H9 (cell line): ENCODE data around the gene ULK4. TPM values are rescaled to one million over a fixed set of nuclear protein-coding genes. Genes with fewer than 3 reads are reported as not detected.

Experiments used
- DNase-seq: peaks from one replicate; pipeline ENCODE4 v3.0.0-alpha.2; 2017
- H2AFZ ChIP-seq: one replicate; pipeline ENCODE4 v1.6.1; 2013; ENCODE audit warnings: mild to moderate bottlenecking, low read length, control low read depth, moderate library complexity
- H2AK5ac ChIP-seq: 2 replicates; pipeline ENCODE4 v1.6.1; 2013; ENCODE audit warnings: low read length, control low read depth, mixed read lengths; ENCODE audit not compliant: insufficient read length
- H2BK120ac ChIP-seq: one replicate; pipeline ENCODE4 v1.6.1; 2013; ENCODE audit warnings: low read depth, mild to moderate bottlenecking, low read length, control low read depth, inconsistent platforms; ENCODE audit not compliant: poor library complexity, severe bottlenecking
- H2BK12ac ChIP-seq: 2 replicates; pipeline ENCODE4 v1.6.1; 2013; ENCODE audit warnings: low read length, control low read depth, mixed read lengths, low read depth; ENCODE audit not compliant: insufficient read length
- H2BK15ac ChIP-seq: 2 replicates; pipeline ENCODE4 v1.6.1; 2013; ENCODE audit warnings: low read depth, low read length, control low read depth
- H2BK20ac ChIP-seq: one replicate; pipeline ENCODE4 v1.6.1; 2013; ENCODE audit warnings: low read depth, mild to moderate bottlenecking, low read length, control low read depth, inconsistent platforms; ENCODE audit not compliant: poor library complexity, severe bottlenecking
- H2BK5ac ChIP-seq: 2 replicates; pipeline ENCODE4 v1.6.1; 2013; ENCODE audit warnings: low read length, control low read depth, mixed read lengths; ENCODE audit not compliant: insufficient read length
- H3K14ac ChIP-seq: 2 replicates; pipeline ENCODE4 v1.6.1; 2013; ENCODE audit warnings: low read length, control low read depth; ENCODE audit not compliant: insufficient read depth
- H3K18ac ChIP-seq: 2 replicates; pipeline ENCODE4 v1.6.1; 2013; ENCODE audit warnings: low read depth, mild to moderate bottlenecking, mixed read lengths, low read length, control low read depth; ENCODE audit not compliant: insufficient read length
- H3K23ac ChIP-seq: 2 replicates; pipeline ENCODE4 v1.6.1; 2013; ENCODE audit warnings: low read length, control low read depth, mixed read lengths, low read depth; ENCODE audit not compliant: insufficient read length
- H3K23me2 ChIP-seq: 2 replicates; pipeline ENCODE4 v1.6.1; 2013; ENCODE audit warnings: low read depth, mild to moderate bottlenecking, mixed read lengths, low read length, control low read depth; ENCODE audit not compliant: insufficient read length, poor library complexity, severe bottlenecking
- H3K27ac ChIP-seq: 2 replicates; pipeline ENCODE4 v1.5.1; 2013; ENCODE audit warnings: low read length, control low read depth, mixed read lengths, low read depth; ENCODE audit not compliant: insufficient read length
- H3K27me3 ChIP-seq: 2 replicates; pipeline ENCODE4 v1.6.1; 2013; ENCODE audit warnings: low read length, control low read depth, inconsistent platforms; ENCODE audit not compliant: insufficient read depth
- H3K4ac ChIP-seq: 2 replicates; pipeline ENCODE4 v1.6.1; 2013; ENCODE audit warnings: low read depth, mild to moderate bottlenecking, control low read depth, inconsistent platforms, low read length, moderate library complexity
- H3K4me1 ChIP-seq: 2 replicates; pipeline ENCODE4 v1.6.1; 2013; ENCODE audit warnings: low read length, control low read depth, inconsistent platforms; ENCODE audit not compliant: insufficient read depth
- H3K4me2 ChIP-seq: 2 replicates; pipeline ENCODE4 v1.6.1; 2013; ENCODE audit warnings: low read length, control low read depth, mixed read lengths; ENCODE audit not compliant: insufficient read length, insufficient read depth
- H3K56ac ChIP-seq: 2 replicates; pipeline ENCODE4 v1.6.1; 2013; ENCODE audit warnings: low read depth, mild to moderate bottlenecking, mixed read lengths, low read length, control low read depth; ENCODE audit not compliant: insufficient read length
- H3K79me1 ChIP-seq: 2 replicates; pipeline ENCODE4 v1.6.1; 2013; ENCODE audit warnings: low read depth, mild to moderate bottlenecking, moderate library complexity, low read length, control low read depth, inconsistent platforms; ENCODE audit not compliant: insufficient read depth, poor library complexity, severe bottlenecking
- H3K79me2 ChIP-seq: 2 replicates; pipeline ENCODE4 v1.6.1; 2013; ENCODE audit warnings: low read length, control low read depth, inconsistent platforms; ENCODE audit not compliant: insufficient read depth
- H3K9ac ChIP-seq: 2 replicates; pipeline ENCODE4 v1.6.1; 2013; ENCODE audit warnings: low read length, control low read depth, mixed read lengths; ENCODE audit not compliant: insufficient read length; ENCODE audit errors: extremely low read depth
- H3K9me3 ChIP-seq: one replicate; pipeline ENCODE4 v1.6.1; 2013; ENCODE audit warnings: low read depth, low read length, inconsistent platforms; ENCODE audit not compliant: control insufficient read depth
- H3T11ph ChIP-seq: one replicate; pipeline ENCODE4 v1.6.1; 2013; ENCODE audit warnings: mild to moderate bottlenecking, low read length, control low read depth, inconsistent platforms
- H4K20me1 ChIP-seq: one replicate; pipeline ENCODE4 v1.6.1; 2013; ENCODE audit not compliant: control insufficient read depth, insufficient read length, insufficient read depth
- H4K5ac ChIP-seq: 2 replicates; pipeline ENCODE4 v1.6.1; 2013; ENCODE audit warnings: low read depth, mild to moderate bottlenecking, mixed read lengths, low read length, control low read depth; ENCODE audit not compliant: insufficient read length
- H4K8ac ChIP-seq: replicated peaks from 2 replicates; pipeline ENCODE4 v1.6.1; 2013; ENCODE audit warnings: low read length, control low read depth, mixed read lengths, low read depth; ENCODE audit not compliant: insufficient read length
- H4K91ac ChIP-seq: 2 replicates; pipeline ENCODE4 v1.6.1; 2013; ENCODE audit warnings: low read depth, mild to moderate bottlenecking, moderate library complexity, mixed read lengths, low read length, control low read depth; ENCODE audit not compliant: insufficient read length
- H3K27ac Mint-ChIP-seq, 3 experiments: 2 replicates in 2 of 3; 3 replicates in 1 of 3; pipeline ENCODE4 v1.8.0; 2020 to 2021; ENCODE audit warnings: mixed read lengths in 3 of 3, mild to moderate bottlenecking in 1 of 3, moderate library complexity in 1 of 3
- H3K27me3 Mint-ChIP-seq: 2 replicates; pipeline ENCODE4 v1.8.0; 2021; ENCODE audit warnings: low read depth, mild to moderate bottlenecking, moderate library complexity, mixed read lengths
- H3K36me3 Mint-ChIP-seq, 3 experiments: 2 replicates in 2 of 3; 3 replicates in 1 of 3; pipeline ENCODE4 v1.8.0; 2020 to 2021; ENCODE audit warnings: low read depth in 3 of 3, mixed read lengths in 3 of 3; ENCODE audit not compliant: insufficient read depth in 1 of 3
- H3K4me1 Mint-ChIP-seq, 2 experiments: 2 replicates each; pipeline ENCODE4 v1.8.0; 2020; ENCODE audit warnings: mixed read lengths in 2 of 2
- H3K4me3 Mint-ChIP-seq, 2 experiments: 2 replicates in 1 of 2; 3 replicates in 1 of 2; pipeline ENCODE4 v1.8.0; 2020 to 2021; ENCODE audit warnings: mild to moderate bottlenecking in 2 of 2, mixed read lengths in 2 of 2, moderate library complexity in 1 of 2
- H3K9me3 Mint-ChIP-seq, 2 experiments: 2 replicates in 1 of 2; 3 replicates in 1 of 2; pipeline ENCODE4 v1.8.0; 2020; ENCODE audit warnings: mild to moderate bottlenecking in 2 of 2, mixed read lengths in 2 of 2, moderate library complexity in 1 of 2
- WGBS: extraction: QIAGEN DNeasy Blood & Tissue Kit; methylation state at CpG from one replicate; pipeline ENCODE4 v1.1.7; 2013; ENCODE audit warnings: missing lambda C conversion rate, low lambda C conversion rate, mixed read lengths; ENCODE audit not compliant: insufficient read length; ENCODE audit errors: extremely low coverage; 5-methylcytosine and 5-hydroxymethylcytosine counted together
- total RNA-seq: library from RNA; stranded (reverse); gene quantifications from 2 replicates; pipeline ENCODE4 v1.2.1, GENCODE V29; 2021
- TF ChIP-seq, protein P1 (sequence below): fragments of 200-600 bp; sonication (generic); conservative IDR thresholded peaks from 3 replicates; pipeline ENCODE4 v1.8.0; 2021; ENCODE audit warnings: antibody characterized with exemption, mild to moderate bottlenecking

ULK4 gene
- total RNA-seq, 1 experiment from 2014 or later: 12.9 TPM

DNA sequence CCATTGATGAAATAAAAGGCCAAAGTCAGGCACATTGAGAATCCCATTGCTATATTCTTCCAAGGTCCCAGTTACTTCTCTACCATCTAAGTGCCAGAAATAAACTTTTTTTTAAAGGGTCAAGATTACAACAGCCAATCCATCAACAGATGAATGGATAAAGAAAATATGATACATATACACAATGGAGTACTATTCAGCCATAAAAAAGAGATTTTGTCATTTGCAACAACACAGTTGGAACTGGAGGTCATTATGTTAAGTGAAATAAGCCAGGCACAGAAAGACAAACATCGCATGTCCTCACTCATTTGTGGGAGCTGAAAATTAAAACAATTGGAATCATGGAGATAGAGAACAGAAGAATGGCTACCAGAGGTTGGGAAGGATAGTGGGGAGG is 25.5 kb downstream of the ULK4 start:
- no peak overlapping the region for H3T11ph ChIP-seq
- no peak overlapping the region for H3K4ac ChIP-seq
- H3K9me3 ChIP-seq: peaks cover 7% of the 10 kb centered on the region
- no peak for DNase-seq
- no peak overlapping the region for H4K5ac ChIP-seq
- H3K4me1 ChIP-seq: no peaks in the 10 kb centered on the region
- no CpG with 5 or more reads among the region's 1 CpG for WGBS
- H4K8ac ChIP-seq: no peak overlapping the region
- Mint-ChIP-seq H3K36me3 (peaks cover 8 to 15% (median 12%) of the 10 kb centered on the region in 3 experiments), H3K4me1 (no peaks in the 10 kb centered on the region), H3K27ac (no peak overlapping the region), H3K9me3 (peaks cover 8 to 11% of the 10 kb centered on the region in 2 experiments), H3K4me3 (no peak overlapping the region), H3K27me3 (no peaks in the 10 kb centered on the region)
- H2BK12ac ChIP-seq: no peak overlapping the region
- H3K4me2 ChIP-seq: no peak overlapping the region
- no peak overlapping the region for H2BK20ac ChIP-seq
- H4K91ac ChIP-seq: no peak overlapping the region
- H3K18ac ChIP-seq: no peak overlapping the region
- no peaks in the 10 kb centered on the region for H3K27me3 ChIP-seq
- H3K23me2 ChIP-seq: no peaks in the 10 kb centered on the region
- H3K14ac ChIP-seq: no peak overlapping the region
- H3K79me2 ChIP-seq: no peaks in the 10 kb centered on the region
- no peak overlapping the region for H3K27ac ChIP-seq
- H4K20me1 ChIP-seq: no peaks in the 10 kb centered on the region
- H3K23ac ChIP-seq: no peak overlapping the region
- TF ChIP-seq, protein P1, sequence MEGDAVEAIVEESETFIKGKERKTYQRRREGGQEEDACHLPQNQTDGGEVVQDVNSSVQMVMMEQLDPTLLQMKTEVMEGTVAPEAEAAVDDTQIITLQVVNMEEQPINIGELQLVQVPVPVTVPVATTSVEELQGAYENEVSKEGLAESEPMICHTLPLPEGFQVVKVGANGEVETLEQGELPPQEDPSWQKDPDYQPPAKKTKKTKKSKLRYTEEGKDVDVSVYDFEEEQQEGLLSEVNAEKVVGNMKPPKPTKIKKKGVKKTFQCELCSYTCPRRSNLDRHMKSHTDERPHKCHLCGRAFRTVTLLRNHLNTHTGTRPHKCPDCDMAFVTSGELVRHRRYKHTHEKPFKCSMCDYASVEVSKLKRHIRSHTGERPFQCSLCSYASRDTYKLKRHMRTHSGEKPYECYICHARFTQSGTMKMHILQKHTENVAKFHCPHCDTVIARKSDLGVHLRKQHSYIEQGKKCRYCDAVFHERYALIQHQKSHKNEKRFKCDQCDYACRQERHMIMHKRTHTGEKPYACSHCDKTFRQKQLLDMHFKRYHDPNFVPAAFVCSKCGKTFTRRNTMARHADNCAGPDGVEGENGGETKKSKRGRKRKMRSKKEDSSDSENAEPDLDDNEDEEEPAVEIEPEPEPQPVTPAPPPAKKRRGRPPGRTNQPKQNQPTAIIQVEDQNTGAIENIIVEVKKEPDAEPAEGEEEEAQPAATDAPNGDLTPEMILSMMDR: no peak
- H3K56ac ChIP-seq: no peak overlapping the region
- H2BK5ac ChIP-seq: no peak overlapping the region
- H2AK5ac ChIP-seq: no peak overlapping the region
- H3K9ac ChIP-seq: no peak overlapping the region
- H2BK15ac ChIP-seq: no peak overlapping the region
- no peak overlapping the region for H2AFZ ChIP-seq
- H2BK120ac ChIP-seq: no peak overlapping the region
- H3K79me1 ChIP-seq: no peaks in the 10 kb centered on the region
